A673 (cell line): Measurements from ENCODE around the gene SEMA4D.

Source experiments
- EZH2 ChIP-seq: fragments of 200-600 bp; sonication (generic); IDR thresholded peaks from 2 replicates; pipeline ENCODE4 v1.6.1; 2017; ENCODE audit warnings: borderline replicate concordance, low read depth, mild to moderate bottlenecking, mixed read lengths, antibody characterized with exemption, low read length; ENCODE audit not compliant: poor library complexity, severe bottlenecking
- TF ChIP-seq, protein P1 (sequence below): fragments of 300-800, 200-600 bp; sonication (generic); conservative IDR thresholded peaks from 2 replicates; pipeline ENCODE4 v1.5.1; 2017; ENCODE audit warnings: low read depth, mild to moderate bottlenecking, antibody characterized with exemption, low read length, moderate library complexity, mixed read lengths

- TF ChIP-seq, protein P1, sequence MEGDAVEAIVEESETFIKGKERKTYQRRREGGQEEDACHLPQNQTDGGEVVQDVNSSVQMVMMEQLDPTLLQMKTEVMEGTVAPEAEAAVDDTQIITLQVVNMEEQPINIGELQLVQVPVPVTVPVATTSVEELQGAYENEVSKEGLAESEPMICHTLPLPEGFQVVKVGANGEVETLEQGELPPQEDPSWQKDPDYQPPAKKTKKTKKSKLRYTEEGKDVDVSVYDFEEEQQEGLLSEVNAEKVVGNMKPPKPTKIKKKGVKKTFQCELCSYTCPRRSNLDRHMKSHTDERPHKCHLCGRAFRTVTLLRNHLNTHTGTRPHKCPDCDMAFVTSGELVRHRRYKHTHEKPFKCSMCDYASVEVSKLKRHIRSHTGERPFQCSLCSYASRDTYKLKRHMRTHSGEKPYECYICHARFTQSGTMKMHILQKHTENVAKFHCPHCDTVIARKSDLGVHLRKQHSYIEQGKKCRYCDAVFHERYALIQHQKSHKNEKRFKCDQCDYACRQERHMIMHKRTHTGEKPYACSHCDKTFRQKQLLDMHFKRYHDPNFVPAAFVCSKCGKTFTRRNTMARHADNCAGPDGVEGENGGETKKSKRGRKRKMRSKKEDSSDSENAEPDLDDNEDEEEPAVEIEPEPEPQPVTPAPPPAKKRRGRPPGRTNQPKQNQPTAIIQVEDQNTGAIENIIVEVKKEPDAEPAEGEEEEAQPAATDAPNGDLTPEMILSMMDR, result no peak
- TF ChIP-seq EZH2, result no peak
Observed at GRCh38 chr9:89425921-89426383, 72.0 kb downstream of the SEMA4D start.
